Measurements from ENCODE around the gene GIPR. TPM values are rescaled to one million over a fixed set of nuclear protein-coding genes. Genes with fewer than 3 reads are reported as not detected.
A peak's percentile ranks its signal among the peaks of the same experiment; 100 is the strongest.

GIPR gene
- total RNA-seq, 1 donor from 2014 or later = not detected

DNA sequence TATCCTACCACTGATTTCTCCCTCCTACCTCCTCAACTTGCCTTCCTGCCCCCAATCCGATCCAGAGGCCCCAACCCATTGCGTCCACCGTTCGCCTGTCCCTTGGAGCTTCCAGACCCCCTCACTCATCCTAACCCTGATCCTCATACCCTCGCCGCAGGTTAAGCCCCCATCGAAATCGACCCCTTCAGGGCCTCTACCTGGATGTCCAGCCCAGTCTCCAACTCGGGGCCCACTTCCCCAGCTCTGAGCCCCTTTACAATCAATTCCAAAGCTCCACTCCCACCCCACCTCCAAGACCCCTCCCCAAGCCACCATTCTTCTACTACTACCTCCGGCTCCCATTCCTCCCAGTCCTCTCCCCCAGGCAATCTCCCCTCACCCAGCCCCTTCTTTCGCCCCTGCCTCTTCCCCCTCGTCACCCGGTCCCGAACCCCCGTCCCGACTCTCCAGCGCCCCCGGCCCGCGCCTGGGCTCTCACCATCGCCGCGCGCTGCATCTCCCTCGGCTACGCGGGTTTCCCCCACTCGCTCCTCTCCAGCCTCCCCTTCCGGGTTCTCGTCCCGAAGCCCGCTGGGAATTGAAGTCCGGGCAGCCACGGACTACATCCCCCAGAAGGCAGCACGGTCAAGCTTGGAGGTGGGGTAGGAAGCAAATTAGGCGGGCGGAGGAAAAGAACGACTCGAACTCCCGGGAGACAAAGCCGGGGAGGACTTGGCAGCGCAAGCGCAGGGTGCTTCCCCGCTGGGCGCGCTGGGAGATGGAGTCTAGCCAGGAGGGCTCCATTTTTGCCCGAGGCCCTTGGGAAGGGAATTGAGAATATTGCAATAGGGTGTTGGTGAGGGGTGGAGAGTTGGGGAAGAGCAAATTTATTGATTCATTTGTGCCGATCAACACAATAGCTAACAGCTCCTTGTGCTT is 62.6 kb downstream of the GIPR start, which contains the start of gene FBXO46:
Gene FBXO46 (minus strand): TSS at position 529 of the 921 bp plus-strand sequence. CDS start 17,401 bp downstream, outside the sequence.
- DNase-seq = peak; percentile 99

Small RNA genes lying within 50 kb of the gene (small RNA-seq; reads per million reads assigned to genes)
- gene MIR642A (not detected), gene RN7SL836P (0.46 reads per million, percentile 45 among the genes with 10 or more reads in this experiment)

Other genes with a start within 250 kb of the GIPR start
- 51.2 TPM for gene ERCC1, start 244.3 kb upstream of the GIPR start, total RNA-seq
- 2.2 TPM for gene FOSB, start 200.2 kb upstream of the GIPR start, total RNA-seq
- 56.8 TPM for gene RTN2, start 171.2 kb upstream of the GIPR start, total RNA-seq
- 0.47 TPM for gene PPM1N, start 169.8 kb upstream of the GIPR start, total RNA-seq
- 8.4 TPM for gene VASP, start 160.7 kb upstream of the GIPR start, total RNA-seq
- gene OPA3, start 83.4 kb upstream of the GIPR start, total RNA-seq = 2.0 TPM
- 0.16 TPM for gene GPR4, start 66.0 kb upstream of the GIPR start, total RNA-seq
- 15.8 TPM for gene EML2, start 28.8 kb upstream of the GIPR start, total RNA-seq
- 108 TPM for gene SNRPD2, start 23.7 kb downstream of the GIPR start, total RNA-seq
- 8.0 TPM for gene QPCTL, start 24.4 kb downstream of the GIPR start, total RNA-seq
- 11.4 TPM for gene FBXO46, start 62.7 kb downstream of the GIPR start, total RNA-seq
- gene MEIOSIN, start 65.2 kb downstream of the GIPR start, total RNA-seq = not detected
- gene SIX5, start 101.0 kb downstream of the GIPR start, total RNA-seq = 1.2 TPM
- gene DMPK, start 114.3 kb downstream of the GIPR start, total RNA-seq = 16.7 TPM
- 41.0 TPM for gene DMWD, start 124.6 kb downstream of the GIPR start, total RNA-seq
- gene RSPH6A, start 147.1 kb downstream of the GIPR start, total RNA-seq = 0.16 TPM
- gene SYMPK, start 194.9 kb downstream of the GIPR start, total RNA-seq = 16.4 TPM
- gene FOXA3, start 196.1 kb downstream of the GIPR start, total RNA-seq = not detected
- gene IRF2BP1, start 217.9 kb downstream of the GIPR start, total RNA-seq = 32.1 TPM
- gene MYPOP, start 234.4 kb downstream of the GIPR start, total RNA-seq = 0.78 TPM
- not detected for gene NANOS2, start 246.6 kb downstream of the GIPR start, total RNA-seq

Measured in occipital lobe (tissue), 3 donors.